Measurements from ENCODE around the gene SPAG16.
"Not testable (repeated sequence)": the region's sequence is repeated elsewhere in the genome, so short reads cannot be mapped to it uniquely, and the experiment has no call there.

Gene SPAG16

DNA sequence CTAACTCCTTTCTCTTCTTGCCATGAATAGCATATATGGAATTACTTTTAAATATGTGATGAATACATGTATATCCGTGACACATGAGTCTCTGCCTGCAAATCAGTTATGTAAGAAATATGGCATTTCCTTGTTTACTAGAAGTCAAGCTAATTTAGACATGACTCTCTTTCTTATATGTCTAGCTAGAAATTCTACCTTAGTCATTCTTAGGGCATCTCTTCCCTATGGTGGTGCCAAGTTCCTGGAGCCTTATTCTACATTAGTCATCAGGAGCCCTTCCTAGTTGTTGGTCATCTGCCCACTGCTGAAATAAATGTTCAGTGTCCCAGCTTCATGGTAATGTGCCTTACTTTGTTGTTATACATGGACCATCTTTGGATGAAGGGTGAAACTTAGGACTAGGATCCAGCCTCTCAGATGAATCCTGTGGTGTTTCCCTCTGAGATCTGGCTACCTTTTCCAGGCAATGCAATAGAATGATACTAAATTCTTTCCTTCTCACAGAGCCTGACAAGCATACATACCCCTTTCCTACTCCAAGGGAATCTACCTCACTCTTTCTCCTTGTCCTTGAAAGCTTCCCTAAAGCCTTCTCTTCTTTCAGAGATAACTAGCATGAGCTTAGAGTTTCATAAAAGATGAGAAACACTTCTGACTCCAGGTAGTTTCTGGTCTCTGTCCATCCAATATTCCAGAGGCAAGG is 711.3 kb downstream of the SPAG16 start:
- DNase-seq (ENCODE audit: low read depth in 2 of 2): no peak

GRCh38 chr2:213998976-213999375 is 714.7 kb downstream of the SPAG16 start:
- DNase-seq (ENCODE audit: low read depth in 2 of 2): not testable (repeated sequence)

DNA sequence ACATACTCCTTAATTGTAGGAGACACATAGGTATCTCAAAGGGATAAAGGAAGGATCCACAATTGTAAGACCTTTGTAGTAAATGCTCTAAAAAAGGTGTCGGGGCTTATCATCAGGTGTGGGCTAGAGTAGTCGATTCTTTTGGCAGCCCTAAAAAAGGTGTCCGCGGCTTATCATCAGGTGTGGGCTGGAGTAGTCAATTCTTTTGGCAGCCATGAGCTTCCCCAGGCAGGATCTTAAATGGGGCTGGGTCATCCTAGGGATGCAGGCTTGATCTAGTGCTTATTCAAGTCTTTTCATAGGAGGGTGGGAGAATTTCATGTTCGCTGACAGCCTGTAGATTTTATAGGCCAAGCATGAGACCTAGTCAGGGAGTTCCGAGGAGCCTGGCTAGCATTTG is 720.2 kb downstream of the SPAG16 start:
- no peak for DNase-seq (ENCODE audit: low read depth in 2 of 2)

DNA sequence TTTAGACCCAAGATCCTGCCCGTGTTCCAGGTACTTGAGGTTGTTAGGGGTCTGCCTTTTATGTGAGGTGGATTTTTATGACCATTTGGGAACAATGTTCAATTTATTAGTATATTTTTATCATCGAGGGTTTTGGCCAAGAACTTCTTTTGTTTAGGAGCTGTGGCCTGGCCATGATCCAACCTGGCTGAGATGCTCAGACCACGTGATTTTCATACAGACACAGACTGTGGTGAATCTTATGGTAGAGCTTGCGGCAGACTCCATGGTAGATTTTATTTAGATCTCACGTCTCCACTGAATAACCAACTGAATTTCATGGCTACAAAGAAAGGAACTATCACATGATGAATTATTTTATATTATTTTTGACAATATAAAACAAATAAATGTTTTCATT is 721.1 kb downstream of the SPAG16 start:
- no peak for DNase-seq (ENCODE audit: low read depth in 2 of 2)

- no peak for DNase-seq (ENCODE audit: low read depth in 2 of 2)
These were observed 722.3 kb downstream of the SPAG16 start for GRCh38 chr2:214006601-214007000.

- DNase-seq (ENCODE audit: low read depth in 2 of 2): no peak
These were observed 727.4 kb downstream of the SPAG16 start for GRCh38 chr2:214011676-214012075.

DNA sequence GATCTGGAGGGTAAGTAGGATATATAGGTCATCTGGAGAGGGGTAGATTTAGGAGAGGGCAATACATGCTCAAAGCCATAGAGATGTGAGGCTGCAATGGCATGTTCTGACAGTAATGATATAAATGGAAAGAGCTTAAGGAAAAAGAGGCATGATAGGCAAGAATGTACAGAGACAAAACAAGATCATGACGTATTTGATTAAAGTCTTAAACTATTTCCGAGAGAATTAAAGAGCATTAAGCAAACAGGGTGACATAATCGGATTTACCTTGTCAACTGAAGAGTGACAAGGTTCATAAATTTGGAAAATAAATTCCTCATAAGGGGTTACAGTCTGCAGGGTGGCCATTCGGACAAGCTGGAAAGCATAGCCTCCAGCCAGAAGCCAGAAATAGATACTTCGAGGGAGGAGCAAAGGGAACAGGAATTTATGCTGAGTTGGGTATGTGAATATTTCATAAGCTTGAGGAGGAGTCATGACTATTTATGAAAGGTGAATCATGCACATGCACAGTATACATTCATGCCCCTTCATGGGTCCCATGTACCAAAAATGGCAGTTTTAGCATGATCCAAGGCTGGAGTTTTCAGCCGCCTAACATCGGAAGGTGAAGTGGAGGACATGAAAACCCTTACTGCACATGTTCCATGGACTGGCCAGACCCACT is 730.4 kb downstream of the SPAG16 start:
- no peak for DNase-seq (ENCODE audit: low read depth in 2 of 2)

DNA sequence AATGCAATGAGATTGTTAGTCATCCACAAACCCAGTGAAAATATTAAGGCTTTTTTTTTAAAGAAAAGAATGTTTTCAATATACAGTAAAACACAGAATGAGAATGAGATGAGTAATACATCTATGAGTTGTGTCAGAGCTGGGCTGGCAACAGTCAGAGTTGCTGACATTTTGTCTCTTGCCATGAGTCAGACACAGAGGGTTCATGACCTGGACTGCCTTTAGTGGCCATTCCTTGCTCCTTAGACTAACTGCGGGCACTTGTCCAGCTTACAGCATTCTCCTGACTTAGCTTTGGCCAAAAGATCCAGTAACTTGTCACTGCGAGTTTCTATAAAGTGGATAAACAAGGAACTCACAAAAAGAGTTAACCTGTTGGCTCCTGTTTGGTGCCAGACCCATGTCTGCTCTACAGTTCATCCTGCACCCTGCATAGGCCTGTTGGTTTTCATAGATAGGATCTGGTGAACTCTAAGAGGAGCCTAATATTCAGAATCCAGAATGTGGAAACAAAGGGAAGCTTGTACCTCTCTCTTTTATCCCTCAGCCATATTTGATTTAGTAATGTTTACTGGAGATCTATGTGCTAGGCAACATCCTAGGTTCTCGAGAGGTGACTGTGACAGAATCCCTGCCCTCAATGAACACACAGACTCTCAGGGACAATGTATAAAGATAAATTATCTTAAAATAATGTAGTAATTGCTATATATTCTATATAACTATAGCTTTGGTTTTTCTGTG is 735.1 kb downstream of the SPAG16 start:
- no peak for DNase-seq (ENCODE audit: low read depth in 2 of 2)

GRCh38 chr2:214019973-214020345 is 735.7 kb downstream of the SPAG16 start:
- no peak for DNase-seq (ENCODE audit: low read depth in 2 of 2)

GRCh38 chr2:214029190-214029589 is 744.9 kb downstream of the SPAG16 start:
- no peak for DNase-seq (ENCODE audit: low read depth in 2 of 2)

DNA sequence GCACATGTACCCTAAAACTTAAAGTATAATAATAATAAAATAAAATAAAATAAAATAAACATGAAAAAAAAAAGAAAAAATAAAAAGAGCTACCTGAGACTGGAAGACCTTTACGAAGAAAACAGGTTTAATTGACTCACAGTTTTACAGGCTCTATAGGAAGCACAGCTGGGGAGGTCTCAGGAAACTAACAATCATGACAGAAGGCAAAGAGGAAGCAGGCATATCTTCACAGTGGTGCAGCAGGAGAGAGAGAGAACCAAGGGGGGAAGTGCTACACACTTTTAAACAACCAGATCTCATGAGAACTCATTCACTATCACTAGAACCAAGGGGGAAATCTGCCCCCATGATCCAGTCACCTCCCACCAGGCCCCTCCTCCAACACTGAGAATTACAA is 747.3 kb downstream of the SPAG16 start:
- DNase-seq (ENCODE audit: low read depth in 2 of 2): no peak

DNA sequence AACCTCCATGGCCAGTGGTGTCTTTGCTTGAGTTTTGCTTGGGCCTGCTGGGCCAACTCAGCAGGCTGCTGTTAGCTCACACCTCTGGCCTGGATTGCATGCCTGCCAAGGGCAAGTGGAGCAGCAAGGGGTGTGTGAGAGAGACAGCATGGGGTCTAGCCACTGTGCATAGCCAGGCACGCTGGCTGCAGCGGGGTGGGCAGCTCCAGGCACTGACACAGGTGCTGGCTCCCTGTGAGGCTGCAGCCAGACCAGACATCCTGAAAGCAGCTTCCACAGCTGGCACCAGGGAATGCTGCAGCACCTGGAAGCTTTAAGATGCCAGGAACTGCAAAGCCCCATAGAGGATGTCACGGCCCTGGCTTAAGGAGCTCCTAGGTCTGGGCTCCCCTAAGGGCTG is 750.2 kb downstream of the SPAG16 start:
- DNase-seq (ENCODE audit: low read depth in 2 of 2): no peak

GRCh38 chr2:214035091-214035852 is 751.0 kb downstream of the SPAG16 start:
- no peak for DNase-seq (ENCODE audit: low read depth in 2 of 2)

DNA sequence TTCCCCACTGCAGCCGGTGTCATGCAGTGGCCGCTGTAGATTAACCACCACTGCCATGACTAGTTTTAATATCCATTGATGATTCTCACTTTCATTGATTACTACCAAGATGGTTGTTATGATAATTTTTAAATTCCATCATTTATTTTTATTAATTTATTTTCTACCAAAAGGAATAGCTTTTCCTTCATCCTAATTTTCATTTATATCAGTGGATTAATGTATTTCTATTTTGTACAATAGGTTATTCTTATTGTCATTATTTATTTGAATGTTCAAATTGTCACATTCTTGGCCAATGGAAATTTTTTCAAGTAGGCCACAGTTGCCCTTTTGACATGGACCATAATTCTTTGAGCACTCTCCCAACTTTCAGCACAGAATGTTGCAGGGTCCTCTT is 751.7 kb downstream of the SPAG16 start:
- no peak for DNase-seq (ENCODE audit: low read depth in 2 of 2)

DNA sequence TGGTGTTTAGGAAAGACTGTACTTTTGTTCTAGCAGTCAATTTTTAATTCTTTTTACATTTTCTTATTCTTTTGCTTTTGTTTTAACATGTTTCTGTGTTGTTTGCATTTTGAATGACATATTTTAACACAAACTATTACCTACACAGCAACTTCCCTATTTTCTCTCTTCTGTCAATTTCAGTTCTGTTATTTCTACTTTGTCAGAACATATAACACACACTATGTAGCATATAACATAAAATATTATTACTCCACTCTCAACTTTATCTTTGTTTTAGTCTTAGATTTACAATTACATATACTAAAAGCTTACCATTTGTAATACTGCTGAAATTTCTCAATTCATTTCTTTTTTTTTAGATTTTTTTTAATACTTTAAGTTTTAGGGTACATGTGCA is 753.9 kb downstream of the SPAG16 start:
- DNase-seq (ENCODE audit: low read depth in 2 of 2): no peak

DNA sequence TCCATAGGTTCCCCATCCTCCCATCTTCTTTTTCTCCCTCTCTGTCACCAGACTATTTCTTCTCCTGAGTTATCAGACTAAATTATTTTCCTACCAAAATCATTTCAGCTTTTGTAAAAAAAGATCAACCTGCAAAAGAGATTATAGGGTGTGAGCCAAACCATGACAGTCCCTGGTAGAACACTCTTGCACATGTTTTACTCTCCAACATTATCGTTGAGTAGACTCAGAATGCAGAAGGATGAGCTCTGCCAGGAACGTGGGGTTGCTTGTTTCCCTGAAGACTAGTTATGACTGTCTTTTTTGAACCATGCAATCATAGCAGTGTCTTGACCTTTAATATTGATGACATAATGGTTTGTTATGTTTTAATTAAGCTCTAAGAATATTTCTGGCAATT is 766.5 kb downstream of the SPAG16 start:
- no peak for DNase-seq (ENCODE audit: low read depth in 2 of 2)

GRCh38 chr2:214051585-214051984 is 767.3 kb downstream of the SPAG16 start:
- DNase-seq (ENCODE audit: low read depth in 2 of 2): no peak

GRCh38 chr2:214052235-214052634 is 768.0 kb downstream of the SPAG16 start:
- DNase-seq (ENCODE audit: low read depth in 2 of 2): no peak

- no peak for DNase-seq (ENCODE audit: low read depth in 2 of 2)
These were observed 773.7 kb downstream of the SPAG16 start for GRCh38 chr2:214057986-214058385.

- DNase-seq (ENCODE audit: low read depth in 2 of 2): not testable (repeated sequence)
These were observed 778.0 kb downstream of the SPAG16 start for GRCh38 chr2:214062279-214062678.

DNA sequence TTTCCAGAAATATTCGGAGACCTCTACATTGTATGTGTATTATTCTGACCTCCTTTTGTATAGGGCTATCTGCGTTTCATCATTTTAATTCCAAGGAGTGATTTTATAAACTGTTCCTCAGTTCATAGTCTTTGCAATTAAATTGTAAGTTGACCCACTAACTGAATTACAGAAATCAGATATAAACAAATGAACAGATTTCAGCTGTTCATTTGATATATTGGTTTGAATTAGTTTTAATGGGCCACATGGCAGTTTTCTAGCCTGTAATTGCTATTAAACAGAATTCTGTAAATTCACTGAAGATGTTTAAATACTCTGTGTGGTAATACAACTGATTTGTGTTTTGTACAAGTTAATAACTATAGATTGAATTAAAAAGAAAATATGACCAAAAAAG is 780.2 kb downstream of the SPAG16 start:
- DNase-seq (ENCODE audit: low read depth in 2 of 2): no peak

DNA sequence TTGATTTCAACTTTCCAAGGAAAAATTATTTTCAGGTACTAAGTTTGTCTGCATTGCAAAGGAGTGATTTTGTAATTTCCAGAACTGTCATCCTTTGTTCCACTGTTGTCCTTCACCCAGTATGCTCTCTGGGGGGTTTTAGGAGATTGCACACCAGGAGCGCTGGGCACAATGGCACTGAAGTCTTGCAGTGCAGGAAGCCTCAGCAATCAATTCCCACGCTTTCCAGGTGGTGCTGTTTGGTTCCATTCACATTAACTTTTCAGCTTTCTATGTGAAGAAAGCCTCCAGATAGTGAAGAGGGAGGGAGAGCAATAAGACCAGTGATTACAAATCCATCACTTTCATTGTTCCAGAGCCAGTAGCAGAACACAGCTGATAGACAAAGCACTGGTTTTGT is 782.6 kb downstream of the SPAG16 start:
- no peak for DNase-seq (ENCODE audit: low read depth in 2 of 2)

Data from stimulated activated CD4-positive, alpha-beta T cell treated with anti-CD3 and anti-CD28 coated beads, Interleukin-15, amount 100 ng/mL, for 48 hours (primary cell).